GM23248 (cell line): Measurements from ENCODE around the gene CFAP74.

Experiments used
- EZH2 ChIP-seq: fragments of 200-600 bp; sonication (generic); IDR thresholded peaks from 2 replicates; pipeline ENCODE4 v1.6.1; 2018; ENCODE audit warnings: antibody characterized with exemption, mild to moderate bottlenecking; ENCODE audit not compliant: insufficient read depth, poor library complexity, severe bottlenecking
- EZH2phosphoT487 ChIP-seq: fragments of 200-600 bp; sonication (generic); IDR thresholded peaks from 2 replicates; pipeline ENCODE4 v1.6.1; 2018; ENCODE audit warnings: antibody characterized with exemption, moderate library complexity, mild to moderate bottlenecking, low read depth; ENCODE audit not compliant: insufficient read depth

- TF ChIP-seq EZH2phosphoT487 (no peak), EZH2 (no peak)
These were observed 92.8 kb downstream of the CFAP74 start for GRCh38 chr1:1910651-1911331.
